Colonic mucosa (tissue), 4 donors: ENCODE measurements around the gene TCEAL9. TPM values are rescaled to one million over a fixed set of nuclear protein-coding genes. Genes with fewer than 3 reads are reported as not detected.

Experiments
- DNase-seq: peaks from one replicate; pipeline ENCODE4 v3.0.0-alpha.2; 2020
- H3K27ac ChIP-seq: fragments of 200-600 bp; one replicate; pipeline ENCODE4 v1.8.0; 2021
- H3K27me3 ChIP-seq: fragments of 200-600 bp; one replicate; pipeline ENCODE4 v1.8.0; 2021
- H3K36me3 ChIP-seq: fragments of 200-600 bp; one replicate; pipeline ENCODE4 v1.8.0; 2021
- H3K4me1 ChIP-seq: fragments of 200-600 bp; one replicate; pipeline ENCODE4 v1.8.0; 2021; ENCODE audit warnings: mild to moderate bottlenecking
- H3K4me3 ChIP-seq: fragments of 200-600 bp; one replicate; pipeline ENCODE4 v1.8.0; 2021
- H3K9ac ChIP-seq, 2 donors: one replicate each; pipeline ENCODE4 v1.7.0; 2013; ENCODE audit warnings: control low read depth in 2 of 2, low read depth in 2 of 2, low read length in 2 of 2
- H3K9me3 ChIP-seq: fragments of 200-600 bp; one replicate; pipeline ENCODE4 v1.8.0; 2021
- CTCF ChIP-seq: fragments of 200-600 bp; IDR thresholded peaks from one replicate; pipeline ENCODE4 v1.8.0; 2022; ENCODE audit warnings: antibody characterized with exemption, mild to moderate bottlenecking
- intact Hi-C: fragments of 100-400 bp; cut with DNase I; formaldehyde crosslinking; loops from one replicate; pipeline ENCODE4 v1.14.1; 2022
- total RNA-seq, 2 donors: library from RNA; stranded (reverse); fragmentation: NEBNext Ultra II Directional in 1 of 2; extraction: Animal tissue kit (Norgen Biotek cat#: 25700) in 1 of 2; gene quantifications; one replicate each; pipeline ENCODE4 v1.2.1, GENCODE V29; 2021
- donor health status: healthy.
- donor health status: DM: no; HTN: no; CAD: no.
- donor health status: DM: no; HTN: no; CAD: no.

The TCEAL9 gene
- total RNA-seq, 2 donors from 2014 or later: 23.9 to 34.7 TPM

- H3K27me3 ChIP-seq: no peaks in the 10 kb centered on the region
Measured at GRCh38 chrX:103362474-103362873, 6.2 kb downstream of the TCEAL9 start.

GRCh38 chrX:103363046-103363445, 6.7 kb downstream of the TCEAL9 start:
- Histone ChIP-seq H3K9me3 (no peaks in the 10 kb centered on the region), H3K9ac (no peak overlapping the region), H3K36me3 (no peaks in the 10 kb centered on the region), H3K4me3 (no peak overlapping the region), H3K27ac (no peak overlapping the region), H3K27me3 (no peaks in the 10 kb centered on the region), H3K4me1 (no peaks in the 10 kb centered on the region)
- DNase-seq: no peak
- TF ChIP-seq CTCF: no peak
- intact Hi-C loops: no loop called here

More at GRCh38 chrX:103362474-103362873, 6.2 kb downstream of the TCEAL9 start:
- Histone ChIP-seq H3K4me3 (no peak overlapping the region), H3K27ac (no peak overlapping the region), H3K36me3 (no peaks in the 10 kb centered on the region), H3K4me1 (no peaks in the 10 kb centered on the region), H3K9ac (no peak overlapping the region), H3K9me3 (no peaks in the 10 kb centered on the region)
- intact Hi-C loops: no loop called here
- TF ChIP-seq CTCF: no peak
- no peak for DNase-seq

- DNase-seq: no peak
- Histone ChIP-seq H3K4me1 (no peaks in the 10 kb centered on the region), H3K4me3 (no peak overlapping the region), H3K27me3 (no peaks in the 10 kb centered on the region), H3K9me3 (no peaks in the 10 kb centered on the region), H3K9ac (no peak overlapping the region), H3K27ac (no peak overlapping the region), H3K36me3 (no peaks in the 10 kb centered on the region)
- TF ChIP-seq CTCF: no peak
- intact Hi-C loops: no loop called here
Measured at GRCh38 chrX:103367502-103367901, 11.2 kb downstream of the TCEAL9 start.

GRCh38 chrX:103369479-103369878, 13.2 kb downstream of the TCEAL9 start:
- Histone ChIP-seq H3K36me3 (no peaks in the 10 kb centered on the region), H3K9ac (no peak overlapping the region), H3K27ac (no peak overlapping the region), H3K27me3 (no peaks in the 10 kb centered on the region), H3K4me3 (no peak overlapping the region), H3K4me1 (no peaks in the 10 kb centered on the region), H3K9me3 (no peaks in the 10 kb centered on the region)
- intact Hi-C loops: no loop called here
- no peak for DNase-seq
- TF ChIP-seq CTCF: no peak

- no peaks in the 10 kb centered on the region for H3K27me3 ChIP-seq
- H3K36me3 ChIP-seq: no peaks in the 10 kb centered on the region
- H3K4me1 ChIP-seq: no peaks in the 10 kb centered on the region
- no peak for TF ChIP-seq CTCF
- no peak overlapping the region for H3K9ac ChIP-seq
- DNase-seq: no peak
- intact Hi-C loops: no loop called here
- H3K4me3 ChIP-seq: no peak overlapping the region
- H3K9me3 ChIP-seq: no peaks in the 10 kb centered on the region
- H3K27ac ChIP-seq: no peak overlapping the region
Measured at GRCh38 chrX:103372886-103373285, 16.6 kb downstream of the TCEAL9 start.

- H3K27me3 ChIP-seq: no peaks in the 10 kb centered on the region
- no peak overlapping the region for H3K4me3 ChIP-seq
- no peak for DNase-seq
- no peaks in the 10 kb centered on the region for H3K9me3 ChIP-seq
- H3K36me3 ChIP-seq: no peaks in the 10 kb centered on the region
- no peaks in the 10 kb centered on the region for H3K4me1 ChIP-seq
- intact Hi-C loops: no loop called here
- no peak overlapping the region for H3K9ac ChIP-seq
- no peak for TF ChIP-seq CTCF
- H3K27ac ChIP-seq: no peak overlapping the region
Measured at GRCh38 chrX:103373581-103373980, 17.3 kb downstream of the TCEAL9 start.
